Stimulated activated CD8-positive, alpha-beta memory T cell treated with anti-CD3 and anti-CD28 coated beads, Interleukin-15, amount 100 ng/mL, for 48 hours (primary cell): ENCODE measurements around the gene EP400.
"Not testable (repeated sequence)": the region's sequence is repeated elsewhere in the genome, so short reads cannot be mapped to it uniquely, and the experiment has no call there.

Experiments used
- DNase-seq, 2 donors: peaks; one replicate each; pipeline ENCODE4 v3.0.0-alpha.2; 2020; ENCODE audit warnings: low read depth in 2 of 2

EP400 gene

GRCh38 chr12:132089407-132089910 lies 139.7 kb downstream of the EP400 start:
- DNase-seq = no peak

GRCh38 chr12:132094269-132094891 lies 144.6 kb downstream of the EP400 start:
- DNase-seq = no peak

GRCh38 chr12:132095520-132096409 lies 146.0 kb downstream of the EP400 start:
- DNase-seq = no peak

- DNase-seq = no peak
Measured at GRCh38 chr12:132099739-132100138, 150.0 kb downstream of the EP400 start.

- DNase-seq = no peak
Measured at GRCh38 chr12:132100306-132101065, 150.7 kb downstream of the EP400 start.

- DNase-seq = no peak
Measured at GRCh38 chr12:132102297-132102696, 152.6 kb downstream of the EP400 start.

- DNase-seq = not testable (repeated sequence)
Measured at GRCh38 chr12:132103072-132103471, 153.3 kb downstream of the EP400 start.

- DNase-seq = no peak
Measured at GRCh38 chr12:132103542-132104308, 154.0 kb downstream of the EP400 start.

GRCh38 chr12:132105467-132105866 lies 155.7 kb downstream of the EP400 start:
- DNase-seq = no peak

GRCh38 chr12:132106921-132107320 lies 157.2 kb downstream of the EP400 start:
- no peak for DNase-seq

GRCh38 chr12:132108211-132108832 lies 158.6 kb downstream of the EP400 start:
- no peak for DNase-seq

- DNase-seq = no peak
Measured at GRCh38 chr12:132109741-132110140, 160.0 kb downstream of the EP400 start.

- DNase-seq = no peak
Measured at GRCh38 chr12:132110677-132111076, 160.9 kb downstream of the EP400 start.

GRCh38 chr12:132111654-132112304 lies 162.0 kb downstream of the EP400 start:
- no peak for DNase-seq

- DNase-seq = no peak
Measured at GRCh38 chr12:132114667-132115066, 164.9 kb downstream of the EP400 start.

- no peak for DNase-seq
Measured at GRCh38 chr12:132115500-132115899, 165.8 kb downstream of the EP400 start.

GRCh38 chr12:132116709-132117557 lies 167.2 kb downstream of the EP400 start:
- DNase-seq = no peak

GRCh38 chr12:132117558-132117875 lies 167.8 kb downstream of the EP400 start:
- DNase-seq = no peak

- DNase-seq = no peak
Measured at GRCh38 chr12:132118876-132119275, 169.1 kb downstream of the EP400 start.

GRCh38 chr12:132121283-132121682 lies 171.5 kb downstream of the EP400 start:
- DNase-seq = no peak
